Measurements from ENCODE around the gene ZACN.

Gene ZACN

GRCh38 chr17:76082326-76083251 is 3.6 kb downstream of the ZACN start:
- DNase-seq (ENCODE audit: low spot score) = no peak

GRCh38 chr17:76083536-76084182 is 4.7 kb downstream of the ZACN start:
- no peak for DNase-seq (ENCODE audit: low spot score)

DNA sequence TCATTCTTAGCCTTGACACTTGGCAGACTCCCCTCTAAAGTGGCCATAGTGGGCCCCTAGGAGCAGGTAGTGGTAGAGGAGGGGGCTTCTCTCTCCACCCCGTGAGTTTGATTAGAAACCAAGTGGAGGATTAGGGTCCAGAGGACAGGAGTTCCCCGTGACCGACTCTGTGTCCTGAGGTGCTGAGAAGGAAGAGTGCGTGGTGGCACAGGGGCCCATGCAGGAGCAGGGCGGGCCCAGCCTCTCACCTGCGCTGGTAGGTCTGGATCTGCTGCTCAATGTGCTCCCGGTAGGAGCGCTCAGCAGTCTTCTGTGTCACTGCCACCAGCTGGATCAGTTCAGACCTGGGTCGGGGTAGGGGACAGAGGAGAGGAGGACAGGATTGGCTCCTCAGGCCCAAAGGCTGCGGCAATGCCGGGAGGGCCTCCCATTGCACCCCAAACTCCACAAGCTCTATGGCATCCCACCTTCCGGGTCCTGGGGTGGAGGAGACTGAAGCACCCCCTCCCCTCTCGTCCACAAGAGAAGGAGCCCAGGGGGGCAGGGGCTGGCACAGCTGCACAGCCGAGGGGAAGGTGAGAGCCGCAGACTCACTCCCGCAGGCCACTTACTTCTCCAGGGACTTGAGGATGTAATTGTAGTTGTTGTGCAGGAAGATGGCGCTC is 6.2 kb downstream of the ZACN start:
- no peak for DNase-seq (ENCODE audit: low spot score)

- no peak for DNase-seq (ENCODE audit: low spot score)
Observed at GRCh38 chr17:76085731-76086366, 6.9 kb downstream of the ZACN start.

- DNase-seq (ENCODE audit: low spot score) = no peak
Observed at GRCh38 chr17:76086384-76086783, 7.4 kb downstream of the ZACN start.

DNA sequence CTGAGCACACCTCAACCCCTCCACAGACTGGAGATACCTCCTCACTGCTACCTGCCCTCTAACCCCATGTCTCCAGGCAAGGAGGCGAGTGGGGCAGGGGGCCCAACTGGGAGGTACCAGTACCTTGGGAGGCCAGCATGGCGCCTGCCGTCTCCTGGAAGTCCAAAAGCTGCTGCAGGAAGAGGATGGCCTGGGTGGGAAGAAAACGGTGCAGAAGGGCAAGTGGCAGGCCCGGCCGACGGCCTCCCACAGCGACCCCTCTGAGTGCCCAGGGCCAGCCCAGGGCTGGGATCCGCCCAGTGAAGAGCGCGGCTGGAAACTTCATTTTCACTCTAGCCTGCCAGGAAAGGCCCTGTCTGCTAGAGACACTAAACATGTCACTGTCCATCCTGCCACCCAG is 8.5 kb downstream of the ZACN start:
- DNase-seq (ENCODE audit: low spot score) = no peak

- DNase-seq (ENCODE audit: low spot score) = no peak
Observed at GRCh38 chr17:76088041-76088867, 9.3 kb downstream of the ZACN start.

DNA sequence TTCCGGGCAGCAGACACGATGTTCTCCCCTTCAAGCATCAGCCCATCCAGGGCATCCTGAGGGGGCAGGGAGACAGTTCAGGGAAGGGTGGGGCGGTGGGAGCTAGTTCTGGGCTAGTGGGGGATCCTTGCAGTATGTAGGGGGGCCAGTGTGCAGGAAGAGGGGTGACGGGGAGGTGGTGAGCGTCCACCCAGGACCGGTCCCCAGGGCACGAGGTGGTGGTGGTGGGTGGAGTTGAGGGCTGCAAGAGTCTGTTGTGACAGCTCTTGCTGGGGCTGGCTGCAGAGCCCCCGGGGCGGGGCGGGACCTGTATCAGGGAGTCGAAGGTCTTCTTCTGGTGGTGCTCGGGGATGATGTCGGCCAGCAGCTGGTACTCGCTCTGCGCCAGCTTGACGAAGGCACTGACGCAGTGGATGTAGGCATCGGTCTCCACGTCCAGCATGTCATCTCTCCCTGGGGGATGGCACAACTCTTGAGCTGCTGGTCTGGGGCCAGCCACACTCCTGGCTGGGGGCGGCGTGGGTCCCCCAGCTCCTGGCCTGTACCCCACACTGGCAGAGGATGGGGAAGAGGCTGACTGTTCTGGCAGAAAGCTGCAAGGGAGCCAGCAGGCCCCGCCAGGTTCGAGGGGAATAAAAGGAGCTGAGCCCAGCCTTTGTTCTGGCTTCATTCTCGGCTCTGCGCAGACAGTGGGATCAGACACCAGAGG is 10.0 kb downstream of the ZACN start:
- no peak for DNase-seq (ENCODE audit: low spot score)

DNA sequence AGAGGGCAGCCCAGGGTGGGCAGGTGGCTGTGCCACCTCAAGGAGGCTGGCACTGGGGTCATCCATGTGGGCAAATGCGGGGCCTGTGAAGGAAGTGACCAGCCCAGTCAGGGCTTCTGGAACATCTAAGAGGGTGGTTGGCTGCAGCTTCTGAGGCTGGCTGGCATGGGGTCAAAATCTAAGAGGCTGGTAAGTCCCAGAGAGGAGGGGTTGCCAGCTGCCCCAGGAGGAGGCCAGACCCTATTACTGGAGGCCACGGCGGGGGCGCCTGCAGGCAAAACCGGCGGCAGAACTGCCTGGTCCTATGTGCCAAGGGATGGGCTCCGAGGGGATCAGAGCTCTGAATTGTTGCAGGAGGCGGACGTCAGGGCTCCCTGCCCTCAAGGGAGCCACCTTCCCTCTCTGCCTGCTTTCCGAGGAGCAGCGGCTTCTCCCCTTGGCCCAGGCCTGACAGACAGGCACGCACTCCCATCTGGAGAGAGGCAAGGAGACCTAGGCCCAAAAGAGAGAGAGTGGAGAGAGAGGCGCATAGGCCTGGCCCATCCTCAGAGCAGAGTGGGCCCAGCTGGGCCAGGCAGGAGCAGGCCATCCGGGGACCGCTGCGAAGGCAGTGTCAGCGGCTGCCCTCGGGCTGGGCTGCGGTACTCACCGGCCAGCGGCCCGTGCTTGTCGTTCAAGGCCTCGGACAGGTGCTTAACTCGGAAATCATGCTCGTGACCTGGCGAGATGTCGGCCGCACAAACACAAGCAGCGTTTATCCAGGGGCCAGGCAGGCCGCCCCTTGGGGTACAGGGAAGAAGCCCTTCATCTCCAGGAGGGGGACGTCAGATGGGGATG is 10.9 kb downstream of the ZACN start:
- no peak for DNase-seq (ENCODE audit: low spot score)

- DNase-seq (ENCODE audit: low spot score) = no peak
Observed at GRCh38 chr17:76090517-76091129, 11.6 kb downstream of the ZACN start.

- no peak for DNase-seq (ENCODE audit: low spot score)
Observed at GRCh38 chr17:76091526-76092286, 12.7 kb downstream of the ZACN start.

GRCh38 chr17:76092526-76093413 is 13.8 kb downstream of the ZACN start:
- DNase-seq (ENCODE audit: low spot score) = no peak

- no peak for DNase-seq (ENCODE audit: low spot score)
Observed at GRCh38 chr17:76094046-76094445, 15.1 kb downstream of the ZACN start.

- DNase-seq (ENCODE audit: low spot score) = no peak
Observed at GRCh38 chr17:76095943-76096342, 17.0 kb downstream of the ZACN start.

- DNase-seq (ENCODE audit: low spot score) = no peak
Observed at GRCh38 chr17:76097716-76098295, 18.8 kb downstream of the ZACN start.

DNA sequence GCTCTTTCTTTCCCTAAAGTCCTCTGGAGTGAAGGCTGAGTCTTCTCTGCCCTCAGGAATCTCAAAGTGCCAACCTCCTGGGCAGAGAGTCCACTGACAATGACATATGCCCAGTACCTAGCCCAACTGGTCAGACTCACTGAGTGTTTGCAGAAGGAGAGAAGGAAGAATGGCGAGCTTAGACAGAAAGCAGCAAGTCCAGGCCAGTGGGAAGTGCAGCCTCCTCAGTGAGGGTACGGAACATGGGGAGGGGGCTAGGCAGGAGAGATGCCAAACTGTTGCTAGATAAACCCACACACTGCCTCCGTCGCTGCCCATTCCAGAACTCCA is 23.9 kb downstream of the ZACN start:
- DNase-seq (ENCODE audit: low spot score) = no peak
